IPS-11a (cell line): Measurements from ENCODE around the gene SCFD2.
"Not testable (repeated sequence)": the region's sequence is repeated elsewhere in the genome, so short reads cannot be mapped to it uniquely, and the experiment has no call there.

Source experiments
- H3K4me3 ChIP-seq: one replicate; pipeline ENCODE4 v1.5.1; 2013; ENCODE audit warnings: low read depth, low read length, control low read depth

SCFD2 gene

DNA sequence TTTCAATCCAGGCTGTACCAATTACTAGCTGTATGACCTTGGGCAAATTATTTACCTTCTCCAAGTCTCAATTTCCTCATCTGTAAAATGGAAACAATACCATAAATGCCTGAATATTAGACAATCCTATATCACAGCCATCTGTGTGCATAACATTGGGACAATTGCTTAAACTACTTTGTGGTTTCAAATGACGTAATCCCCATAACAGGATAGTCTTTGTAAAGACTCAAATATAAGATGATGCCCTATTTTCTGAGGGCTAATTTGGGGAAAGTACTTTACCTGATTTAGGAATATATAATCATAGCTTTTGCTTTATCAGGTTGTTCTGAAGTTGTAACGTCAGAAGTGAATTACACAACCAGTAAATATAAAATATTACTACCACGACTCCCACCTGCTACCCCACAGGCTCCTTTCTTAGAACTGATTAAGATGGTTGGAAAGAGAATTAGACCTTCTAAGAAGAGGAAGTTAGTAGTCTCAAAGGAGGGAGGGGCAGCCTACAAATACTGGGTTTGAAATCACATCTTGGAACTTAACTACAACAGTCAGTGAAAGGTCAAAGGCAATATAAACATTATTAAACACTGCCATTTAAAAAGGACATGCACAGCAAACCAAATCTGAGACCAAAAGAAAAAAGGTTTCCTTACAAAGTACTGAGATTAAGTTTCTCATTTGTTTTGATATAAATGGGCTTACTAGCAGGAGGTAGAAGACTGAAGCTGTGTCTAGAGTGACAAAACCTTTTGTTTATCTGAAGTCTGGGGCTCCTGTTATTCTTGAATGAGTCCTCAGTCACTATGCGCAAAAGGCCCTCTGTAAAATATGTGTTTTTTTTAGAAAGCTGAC, 215.0 kb downstream of the SCFD2 start:
- H3K4me3 ChIP-seq = no peak overlapping the region

DNA sequence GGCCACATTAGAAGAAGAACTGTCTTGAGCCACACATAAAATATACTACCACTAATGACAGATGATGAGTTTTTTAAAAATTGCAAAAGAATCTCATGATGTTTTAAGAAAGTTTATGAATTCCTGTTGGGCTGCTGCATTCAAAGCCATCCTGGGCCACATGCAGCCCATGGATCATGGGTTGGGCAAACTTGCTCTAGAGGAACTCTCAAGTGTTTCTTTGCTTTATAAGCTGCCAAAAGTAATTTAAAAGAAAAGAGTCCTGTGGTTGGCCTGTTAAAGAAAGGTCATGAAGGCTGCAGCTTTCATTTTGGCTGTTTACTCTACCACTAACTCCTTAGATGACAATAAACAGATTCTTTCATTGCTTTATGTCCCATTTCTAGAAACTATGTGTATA, 218.2 kb downstream of the SCFD2 start:
- no peak overlapping the region for H3K4me3 ChIP-seq

DNA sequence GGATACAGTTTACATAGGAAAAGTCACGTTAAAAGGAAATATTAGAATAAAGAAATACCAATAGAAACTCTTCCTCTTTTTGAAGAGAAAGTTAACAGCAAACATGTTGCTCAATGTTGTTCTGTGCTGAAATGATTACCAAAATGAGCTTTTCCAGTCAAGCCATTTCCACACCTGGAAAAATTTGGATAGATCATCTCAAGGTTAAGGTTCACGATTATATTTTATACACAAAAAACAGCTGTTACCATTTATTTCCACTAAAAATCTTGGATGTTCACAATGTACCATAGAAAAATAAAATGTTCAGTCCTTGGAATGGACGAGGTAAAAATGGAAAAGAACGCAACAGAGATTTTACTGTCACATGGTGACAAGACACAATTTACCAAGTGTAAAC, 218.7 kb downstream of the SCFD2 start:
- H3K4me3 ChIP-seq = no peak overlapping the region

DNA sequence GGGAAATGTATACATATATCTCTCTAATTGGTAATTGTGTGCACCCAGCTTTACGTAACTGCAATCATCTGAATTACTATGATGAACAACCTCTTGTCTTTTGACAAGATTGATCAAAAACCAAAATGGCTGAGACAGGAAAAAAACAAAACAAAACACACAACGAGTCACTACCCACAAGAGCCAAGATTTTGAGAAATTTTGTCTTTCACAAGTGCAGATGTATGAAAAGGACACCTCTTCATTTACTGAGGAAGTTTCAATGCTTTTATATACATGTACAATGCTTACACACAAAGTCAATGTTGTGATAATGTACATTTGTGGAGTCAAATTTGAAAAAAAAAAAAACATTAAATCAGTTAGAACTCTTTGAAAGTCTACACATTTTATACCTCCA, 224.6 kb downstream of the SCFD2 start:
- H3K4me3 ChIP-seq = no peak overlapping the region

DNA sequence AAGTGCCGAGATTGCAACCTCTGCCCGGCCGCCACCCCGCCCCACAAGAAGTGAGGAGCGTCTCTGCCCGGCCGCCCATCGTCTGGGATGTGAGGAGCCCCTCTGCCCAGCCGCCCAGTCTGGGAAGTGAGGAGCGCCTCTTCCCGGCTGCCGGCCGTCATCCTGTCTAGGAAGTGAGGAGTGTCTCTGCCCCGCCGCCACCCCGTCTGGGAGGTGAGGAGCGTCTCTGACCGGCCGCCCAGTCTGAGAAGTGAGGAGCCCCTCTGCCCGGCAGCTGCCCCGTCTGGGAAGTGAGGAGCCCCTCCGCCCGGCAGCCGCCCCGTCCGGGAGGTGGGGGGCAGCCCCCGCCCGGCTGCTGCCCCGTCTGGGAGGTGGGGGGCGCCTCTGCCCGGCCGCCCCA, 226.6 kb downstream of the SCFD2 start:
- H3K4me3 ChIP-seq = not testable (repeated sequence)

DNA sequence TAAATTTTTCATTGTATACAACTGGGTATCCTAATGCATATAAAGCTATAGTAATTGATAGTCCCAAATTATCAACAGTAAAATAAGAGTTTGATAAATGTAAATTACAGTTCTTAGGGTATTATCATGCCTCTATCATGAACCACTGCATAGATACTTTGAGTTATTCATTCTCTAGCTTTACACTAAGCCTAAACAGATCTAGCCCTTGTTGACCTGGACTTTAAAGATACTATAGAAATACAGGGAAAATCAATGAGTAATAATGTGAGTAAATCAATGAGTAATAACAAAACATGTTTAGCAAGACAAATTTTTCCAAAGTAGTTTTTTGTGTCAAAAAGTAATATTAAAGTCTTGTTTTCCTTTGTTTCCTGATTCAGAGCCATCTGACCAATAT, 228.4 kb downstream of the SCFD2 start:
- no peak overlapping the region for H3K4me3 ChIP-seq

DNA sequence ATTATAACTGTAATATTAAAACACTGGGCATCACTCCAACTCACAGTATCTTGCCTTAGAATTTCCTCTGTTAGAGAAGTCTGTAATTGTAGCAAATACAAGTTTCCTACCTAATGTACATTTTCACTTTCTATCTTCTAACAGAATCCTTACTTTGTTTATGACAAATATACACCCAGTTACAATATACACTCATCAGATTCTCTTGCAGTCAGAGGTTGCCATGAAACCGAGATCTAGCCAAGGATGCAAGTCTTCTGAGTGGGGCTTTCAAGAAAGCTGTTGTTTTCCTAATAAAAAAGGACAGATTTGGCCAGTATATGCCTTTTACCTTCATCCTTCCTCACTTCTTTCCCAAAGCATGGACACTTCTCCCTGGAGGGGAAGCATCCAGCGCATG, 228.9 kb downstream of the SCFD2 start:
- H3K4me3 ChIP-seq = no peak overlapping the region

DNA sequence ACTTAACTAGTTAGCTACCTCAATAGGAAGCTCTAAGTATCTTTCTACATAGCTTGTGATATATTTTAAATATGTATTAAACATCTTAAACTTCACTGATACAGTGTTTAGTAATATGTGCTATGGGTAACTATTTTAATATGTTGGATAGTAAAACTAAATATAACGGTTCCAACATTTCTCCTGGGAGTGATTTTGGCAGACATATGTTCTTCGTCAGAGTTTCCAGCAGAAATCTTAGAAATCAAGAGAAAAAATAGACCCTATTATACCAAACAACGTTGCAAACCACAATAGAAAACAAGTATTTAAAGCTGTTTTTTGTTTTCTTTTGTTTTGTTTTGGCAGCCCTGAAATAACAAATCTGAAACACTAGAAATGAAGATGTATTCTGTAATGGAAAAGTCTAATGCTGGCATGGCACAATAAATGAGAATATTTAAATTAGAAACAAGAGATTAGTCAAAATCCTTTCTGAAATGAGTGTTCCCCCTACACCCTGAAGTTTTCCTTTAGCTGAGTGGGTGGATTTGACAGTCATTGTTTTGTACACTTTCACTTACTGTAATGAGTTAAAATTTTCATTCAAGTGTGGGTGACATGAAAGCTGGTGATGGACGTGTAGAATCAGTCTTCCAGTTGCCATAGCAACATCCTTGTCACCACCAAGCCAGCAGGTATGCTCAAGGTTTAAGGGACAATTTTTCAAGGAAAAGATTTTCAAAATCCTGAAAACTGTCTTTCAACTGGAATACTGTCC, 233.5 kb downstream of the SCFD2 start:
- no peak overlapping the region for H3K4me3 ChIP-seq

DNA sequence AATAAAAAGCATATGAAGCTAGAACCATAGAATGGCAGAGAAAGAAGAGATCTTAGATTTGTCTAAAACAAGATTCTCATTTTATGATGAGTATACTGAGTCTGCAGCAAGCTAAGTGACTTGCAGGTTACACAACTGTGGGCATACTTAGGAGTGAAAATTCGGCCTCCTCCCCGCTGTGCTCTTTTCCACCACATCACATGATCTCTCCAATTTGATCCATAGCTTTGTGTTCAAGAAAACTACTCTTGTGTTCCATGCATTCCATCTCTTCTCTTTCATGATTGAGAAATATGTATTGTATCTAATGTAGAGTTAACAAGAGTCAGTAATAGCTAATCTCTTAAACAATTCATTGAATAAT, 234.3 kb downstream of the SCFD2 start:
- no peak overlapping the region for H3K4me3 ChIP-seq

DNA sequence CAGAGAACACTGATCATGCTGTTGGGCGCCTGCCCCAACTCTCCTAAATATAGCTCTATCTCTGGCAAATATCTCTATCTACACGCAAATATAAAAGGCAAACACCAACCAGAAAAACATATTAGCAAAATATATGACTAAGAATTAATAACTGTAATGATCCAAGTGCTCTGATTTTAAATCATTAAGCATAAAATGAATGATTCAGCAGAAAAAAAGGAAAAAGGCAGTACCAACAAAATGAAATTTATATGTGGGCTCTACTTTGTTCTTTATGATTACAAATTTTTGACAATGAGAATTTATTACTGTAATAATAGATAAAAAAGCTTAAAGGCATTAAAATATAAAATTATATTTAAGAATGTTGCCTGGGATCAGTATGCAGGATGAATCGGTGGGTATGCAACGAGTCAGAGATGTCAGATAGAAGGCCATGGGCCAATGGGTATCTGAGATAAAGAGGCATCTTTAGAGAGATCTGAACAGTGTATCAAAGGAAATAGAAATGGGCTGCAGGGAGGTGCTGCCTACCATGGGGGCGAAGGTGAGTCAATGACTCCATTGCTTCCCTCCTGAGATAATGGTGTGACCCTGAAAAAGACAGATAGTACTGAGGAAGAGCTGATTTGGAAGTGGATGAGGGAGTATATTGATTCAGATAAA, 234.8 kb downstream of the SCFD2 start:
- H3K4me3 ChIP-seq = no peak overlapping the region

DNA sequence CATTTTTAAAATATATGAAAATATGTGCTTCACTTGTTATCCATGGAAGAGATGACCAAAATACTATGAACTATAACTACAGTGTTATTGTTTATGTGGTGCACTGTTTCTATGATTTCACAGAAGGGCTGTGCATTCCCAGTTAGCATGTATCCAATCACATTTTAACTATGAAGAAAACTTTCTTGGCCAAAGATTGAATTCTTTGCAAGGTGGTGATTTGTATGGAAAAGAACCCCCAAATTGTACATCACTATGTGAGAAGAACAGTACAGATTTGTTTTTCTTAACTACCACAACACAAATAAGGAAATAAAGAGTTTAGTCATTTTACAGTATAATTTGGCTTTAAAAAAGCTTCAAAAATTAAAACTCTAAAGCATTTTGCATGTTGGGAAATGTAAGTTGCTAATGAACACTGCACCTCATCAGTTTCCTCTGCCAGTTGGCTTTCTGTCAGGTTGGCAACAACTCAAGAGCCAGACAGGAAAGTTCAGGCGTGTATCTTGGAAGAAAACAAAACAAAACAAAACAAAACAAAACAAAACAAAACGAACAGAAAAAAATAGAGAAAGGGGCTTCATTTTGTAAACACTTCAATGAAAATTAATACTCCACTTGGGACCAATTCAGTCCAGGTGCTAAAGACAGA, 237.0 kb downstream of the SCFD2 start:
- no peak overlapping the region for H3K4me3 ChIP-seq

DNA sequence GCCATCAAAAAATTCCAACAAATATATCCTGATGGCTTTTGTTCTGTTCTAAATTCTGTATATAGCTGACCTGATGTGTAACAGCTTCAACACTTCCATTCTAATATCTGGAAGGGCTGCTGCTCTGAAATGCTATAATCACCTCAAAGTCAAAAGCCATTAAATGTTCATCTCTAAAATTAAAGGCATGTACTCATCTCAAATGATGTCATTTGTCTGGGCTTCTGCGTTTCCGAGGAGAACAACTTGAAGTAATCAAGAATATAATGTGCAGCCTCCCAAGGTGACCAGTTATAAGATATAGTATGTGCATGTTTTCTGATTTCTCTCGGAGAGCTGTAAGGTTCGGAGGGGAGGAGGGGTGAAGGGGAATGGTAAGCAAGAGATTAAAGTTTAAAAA, 237.6 kb downstream of the SCFD2 start:
- no peak overlapping the region for H3K4me3 ChIP-seq

DNA sequence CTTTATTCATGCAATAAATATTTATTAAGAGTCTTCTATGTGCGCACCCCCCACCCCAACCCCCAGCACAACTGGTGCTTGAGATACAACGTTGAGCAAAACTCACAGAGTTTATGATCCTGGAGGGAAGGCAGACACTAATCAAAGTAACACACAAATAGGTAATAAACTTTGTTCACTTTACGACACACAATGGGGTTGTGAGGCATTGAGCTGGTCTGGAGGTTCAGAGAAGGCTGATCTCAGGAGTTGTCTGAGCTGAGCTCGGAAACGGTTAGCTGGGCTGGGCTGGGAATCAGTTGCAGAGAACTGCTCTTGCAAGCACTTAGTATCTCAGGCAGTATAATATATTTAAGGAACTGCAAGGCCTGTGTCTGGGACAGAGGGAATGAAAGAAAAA, 238.5 kb downstream of the SCFD2 start:
- no peak overlapping the region for H3K4me3 ChIP-seq

DNA sequence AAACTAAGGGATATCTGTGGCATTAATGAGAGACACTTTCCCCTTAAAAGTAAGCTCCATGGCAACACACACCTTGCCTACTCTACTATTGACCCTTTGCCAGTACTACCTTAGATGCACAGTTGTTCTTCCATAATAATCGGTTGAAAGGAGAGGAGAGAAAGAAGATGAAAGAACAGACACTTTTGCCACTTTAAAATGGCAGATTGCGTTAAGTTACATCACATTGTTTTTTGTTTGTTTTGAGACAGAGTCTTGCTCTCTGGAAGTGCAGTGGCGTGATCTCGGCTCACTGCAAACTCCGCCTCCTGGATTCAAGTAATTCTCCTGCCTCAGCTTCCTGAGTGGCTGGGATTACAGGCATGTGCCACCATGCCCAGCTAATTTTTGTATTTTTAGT, 239.8 kb downstream of the SCFD2 start:
- H3K4me3 ChIP-seq = no peak overlapping the region

DNA sequence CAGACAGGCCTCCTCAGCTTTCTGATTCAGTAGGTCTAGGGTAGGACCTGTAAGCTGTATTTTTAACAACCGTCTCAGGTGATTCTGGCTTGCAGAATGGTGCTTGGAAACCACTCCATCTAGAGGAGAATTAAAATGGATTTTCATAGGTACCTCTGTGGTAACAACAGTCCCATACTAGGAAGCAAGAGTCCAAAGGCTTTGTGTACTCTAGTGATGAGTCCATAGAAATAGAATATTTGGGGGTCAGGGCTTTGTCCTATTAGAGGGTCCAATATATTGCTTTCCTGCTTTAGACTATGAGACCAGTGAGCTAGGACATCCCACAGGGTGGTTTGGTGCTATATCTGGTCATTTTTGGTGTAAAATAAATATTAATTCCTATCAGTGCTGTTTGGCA, 242.0 kb downstream of the SCFD2 start:
- no peak overlapping the region for H3K4me3 ChIP-seq

DNA sequence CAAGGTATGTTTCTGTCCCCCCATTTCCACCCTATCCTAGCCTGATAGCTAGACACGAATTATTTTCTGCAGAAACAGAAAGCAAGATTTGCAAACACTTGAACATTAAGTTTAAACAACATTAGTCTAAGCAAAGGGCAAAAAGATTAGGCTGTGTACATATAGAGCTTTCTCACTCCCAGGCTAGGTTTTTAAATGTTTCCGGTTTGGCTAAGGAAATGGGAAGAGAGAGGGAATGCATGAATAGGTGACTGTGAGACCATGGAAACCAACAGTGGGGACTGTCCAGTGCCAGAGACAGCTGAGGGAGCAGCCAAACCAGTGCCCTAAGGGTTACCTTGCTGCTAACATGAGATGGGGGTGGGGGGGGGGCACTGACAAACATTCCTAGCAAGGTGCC, 242.7 kb downstream of the SCFD2 start:
- no peak overlapping the region for H3K4me3 ChIP-seq

DNA sequence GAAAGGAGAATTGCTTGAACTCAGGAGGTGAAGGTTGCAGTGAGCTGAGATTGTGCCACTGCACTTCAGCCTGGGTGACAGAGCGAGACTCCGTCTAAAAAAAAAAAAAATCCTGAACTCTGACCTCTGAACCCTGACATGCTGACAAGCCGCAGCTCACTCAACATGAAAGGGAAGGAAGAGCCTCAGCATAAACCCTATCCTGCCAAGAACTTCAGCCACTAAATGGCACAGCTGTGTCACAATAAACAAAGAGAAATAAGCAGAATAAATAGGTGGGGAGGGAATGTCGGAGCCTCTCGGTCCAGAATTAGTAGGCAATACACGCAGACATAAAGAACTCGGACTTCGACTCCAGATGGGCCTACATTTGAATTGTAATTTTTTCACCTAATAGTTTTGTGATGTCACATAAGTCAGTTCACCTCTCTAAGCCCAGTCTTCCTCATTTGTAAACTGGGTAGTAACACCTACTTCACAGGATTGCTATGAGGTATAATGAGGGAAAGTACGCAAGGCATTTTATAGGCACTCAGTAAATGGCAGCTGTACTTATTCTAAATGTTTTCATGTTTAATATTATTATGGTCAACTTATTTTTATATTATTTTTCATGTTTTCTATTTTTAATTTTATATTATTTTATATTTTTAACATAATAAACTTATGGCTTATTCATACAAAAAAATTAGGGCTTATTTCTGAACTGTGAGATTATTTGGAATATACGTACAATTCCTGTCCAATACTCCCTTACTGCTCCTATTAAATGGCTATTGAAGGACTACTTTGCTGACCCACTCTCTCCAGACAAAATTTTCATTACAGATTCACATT, 243.4 kb downstream of the SCFD2 start:
- H3K4me3 ChIP-seq = no peak overlapping the region

DNA sequence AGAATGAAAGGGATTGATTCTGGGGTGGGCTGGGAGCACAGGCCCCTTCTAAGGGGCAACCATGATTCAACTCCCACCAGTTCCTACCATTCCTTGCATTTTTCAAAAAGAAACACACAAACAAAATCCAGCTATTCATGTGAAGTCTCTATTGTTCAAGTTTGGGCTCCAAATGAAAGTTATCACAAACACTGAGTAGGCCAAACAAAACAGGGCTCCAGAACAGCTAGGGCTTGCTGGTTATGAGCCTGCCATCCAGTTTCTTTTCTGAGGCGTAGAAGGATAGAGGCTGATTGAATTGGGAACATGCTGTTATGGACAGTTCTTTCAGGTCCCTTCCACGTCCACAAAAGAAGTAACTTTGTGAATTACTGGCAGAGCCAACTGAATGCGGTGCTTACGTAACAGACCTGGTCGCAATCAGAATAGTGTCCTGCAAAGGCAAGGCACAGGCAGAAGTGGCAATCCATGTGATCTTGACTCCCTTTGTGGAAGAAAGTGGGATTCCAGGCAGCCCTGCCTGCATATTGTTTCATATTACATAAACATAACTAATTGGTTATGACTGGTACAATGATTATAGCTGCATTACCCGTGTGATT, 244.5 kb downstream of the SCFD2 start:
- no peak overlapping the region for H3K4me3 ChIP-seq

DNA sequence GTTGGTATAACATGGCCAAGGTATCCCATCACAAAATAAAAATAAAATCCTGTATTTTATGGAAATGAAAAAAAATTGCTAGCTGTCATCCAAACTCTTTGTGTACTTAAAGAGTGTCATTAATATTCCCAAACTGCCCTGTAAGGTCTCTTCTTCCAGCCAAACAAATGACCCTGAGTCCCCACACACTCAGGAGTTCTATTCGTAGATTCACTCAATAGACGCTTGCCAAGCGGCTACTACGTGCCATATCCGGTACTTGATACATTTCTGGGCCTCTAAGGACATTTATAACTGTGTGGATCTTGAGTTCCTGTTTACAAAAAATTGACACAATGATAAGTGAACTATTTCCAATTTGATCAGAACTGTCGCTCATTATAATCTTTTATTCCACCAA, 245.1 kb downstream of the SCFD2 start:
- no peak overlapping the region for H3K4me3 ChIP-seq

DNA sequence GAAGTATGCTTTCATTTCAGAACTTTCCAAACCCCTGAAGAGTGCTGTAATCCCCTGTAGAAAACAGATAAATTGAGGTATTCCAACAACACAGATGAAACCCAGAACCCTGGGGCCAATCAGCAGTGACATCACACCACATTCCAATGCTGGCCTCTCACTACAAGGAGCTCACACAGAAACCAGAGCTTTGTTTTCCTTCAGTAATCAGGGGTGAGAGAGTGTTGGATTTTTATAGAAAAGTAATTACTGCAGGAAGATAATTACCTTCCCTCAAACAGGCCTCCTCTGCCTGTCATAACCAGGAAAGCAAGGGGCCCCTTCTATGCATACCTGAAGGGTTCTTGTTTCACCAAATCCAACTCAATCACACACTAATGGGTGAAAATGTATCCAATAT, 246.2 kb downstream of the SCFD2 start:
- no peak overlapping the region for H3K4me3 ChIP-seq
